HEK293 (cell line): ENCODE data around the gene OXNAD1.

ENCODE experiments used
- BCL11A ChIP-seq: fragments of 450-650 bp; formaldehyde crosslinking; IDR thresholded peaks from 2 replicates; pipeline ENCODE4 v1.5.1; 2016; ENCODE audit warnings: low read depth, missing biosample characterization, missing genetic modification characterization
- ZNF274 ChIP-seq, 2 experiments: fragments of 200-500 bp in 1 of 2; fragments of 450-650 bp in 1 of 2; sonication (Bioruptor generic) in 1 of 2; formaldehyde crosslinking in 1 of 2; IDR thresholded peaks; 2 replicates each; pipeline versions ENCODE4 v1.5.1 to v1.6.1; 2014 to 2016; ENCODE audit warnings: borderline replicate concordance in 1 of 2, inconsistent platforms in 1 of 2, low read length in 1 of 2, missing biosample characterization in 1 of 2, missing genetic modification characterization in 1 of 2
- TF ChIP-seq, protein P1 (sequence below): fragments of 450-650 bp; formaldehyde crosslinking; IDR thresholded peaks from 2 replicates; pipeline ENCODE4 v1.5.1; 2016; ENCODE audit warnings: missing biosample characterization, missing genetic modification characterization

DNA sequence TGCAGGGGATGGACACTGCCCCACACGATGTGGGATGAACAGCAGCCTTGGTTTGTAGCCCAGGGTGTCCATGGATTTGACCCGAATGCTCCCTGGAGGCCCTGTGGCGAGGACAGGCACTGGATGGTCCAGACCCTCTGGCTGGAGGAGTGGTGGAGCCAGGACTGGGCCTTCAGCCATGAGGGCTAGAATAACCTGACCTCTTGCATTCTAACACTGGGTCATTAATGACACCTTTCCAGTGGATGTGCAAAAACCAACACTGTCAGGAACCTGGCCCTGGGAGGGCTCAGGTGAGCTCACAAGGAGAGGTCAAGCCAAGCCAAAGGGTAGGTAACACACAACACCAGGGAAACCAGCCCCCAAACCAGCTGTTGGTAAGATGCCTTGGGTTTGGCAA is 51.4 kb downstream of the OXNAD1 start:
- TF ChIP-seq ZNF274 (IDR thresholded peaks at IDR 0.05; ENCODE audit: low read length), result no peak
- no peak for TF ChIP-seq ZNF274 (tag by site-specific recombination; IDR thresholded peaks at IDR 0.05; ENCODE audit: borderline replicate concordance)
- no peak for TF ChIP-seq BCL11A (tag by site-specific recombination)
- TF ChIP-seq, protein P1, sequence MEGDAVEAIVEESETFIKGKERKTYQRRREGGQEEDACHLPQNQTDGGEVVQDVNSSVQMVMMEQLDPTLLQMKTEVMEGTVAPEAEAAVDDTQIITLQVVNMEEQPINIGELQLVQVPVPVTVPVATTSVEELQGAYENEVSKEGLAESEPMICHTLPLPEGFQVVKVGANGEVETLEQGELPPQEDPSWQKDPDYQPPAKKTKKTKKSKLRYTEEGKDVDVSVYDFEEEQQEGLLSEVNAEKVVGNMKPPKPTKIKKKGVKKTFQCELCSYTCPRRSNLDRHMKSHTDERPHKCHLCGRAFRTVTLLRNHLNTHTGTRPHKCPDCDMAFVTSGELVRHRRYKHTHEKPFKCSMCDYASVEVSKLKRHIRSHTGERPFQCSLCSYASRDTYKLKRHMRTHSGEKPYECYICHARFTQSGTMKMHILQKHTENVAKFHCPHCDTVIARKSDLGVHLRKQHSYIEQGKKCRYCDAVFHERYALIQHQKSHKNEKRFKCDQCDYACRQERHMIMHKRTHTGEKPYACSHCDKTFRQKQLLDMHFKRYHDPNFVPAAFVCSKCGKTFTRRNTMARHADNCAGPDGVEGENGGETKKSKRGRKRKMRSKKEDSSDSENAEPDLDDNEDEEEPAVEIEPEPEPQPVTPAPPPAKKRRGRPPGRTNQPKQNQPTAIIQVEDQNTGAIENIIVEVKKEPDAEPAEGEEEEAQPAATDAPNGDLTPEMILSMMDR (tag by site-specific recombination), result no peak
